ENCODE measurements around the gene LAMC1.

DNA sequence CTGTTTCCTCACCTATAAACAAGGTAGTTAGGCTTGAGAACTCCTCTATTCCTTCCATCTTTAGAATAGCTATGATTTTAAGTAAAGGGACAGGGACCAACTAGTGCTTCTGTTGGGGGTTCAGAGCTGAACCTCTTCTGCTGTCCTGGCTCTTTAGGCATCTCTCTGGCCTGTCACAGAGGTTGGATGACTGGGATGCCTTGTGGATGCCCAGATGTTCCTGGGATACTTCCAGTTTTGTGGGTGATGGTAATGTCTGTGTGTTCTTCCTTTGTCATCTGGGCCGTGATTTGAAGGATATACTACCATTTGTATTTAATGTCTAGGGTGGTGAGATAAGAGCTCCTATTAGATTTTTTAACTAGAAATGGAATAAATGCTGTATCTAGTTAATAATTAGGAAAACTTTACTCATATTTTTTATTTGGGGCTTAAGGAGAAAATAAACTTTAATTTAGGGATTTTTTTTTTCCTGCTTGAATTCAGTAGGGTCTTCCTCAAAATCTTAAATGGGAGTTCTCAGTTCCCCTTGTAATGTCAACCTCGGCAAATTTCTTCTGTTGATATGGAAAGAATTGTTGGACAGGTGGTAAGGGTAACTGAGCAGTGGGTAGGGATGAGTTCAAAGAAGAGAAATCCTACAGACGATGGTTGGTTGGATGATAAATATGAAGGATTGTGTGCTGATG, 47.2 kb downstream of the LAMC1 start:
- no peak for TF ChIP-seq POLR2A (IDR thresholded peaks at IDR 0.05; ENCODE audit: low read length)
- no peak for TF ChIP-seq GATA1 (IDR thresholded peaks at IDR 0.05; ENCODE audit: low read depth, low read length)

Measured in erythroblast (primary cell).